Measurements from ENCODE around the gene KIFBP. TPM values are rescaled to one million over a fixed set of nuclear protein-coding genes. Genes with fewer than 3 reads are reported as not detected.

The KIFBP gene
- total RNA-seq, 1 donor from 2014 or later = 43.2 TPM

GRCh38 chr10:69052736-69053135, 64.1 kb downstream of the KIFBP start:
- no peak for TF ChIP-seq CTCF (IDR thresholded peaks at IDR 0.05)
- no peaks in the 10 kb centered on the region for H3K27me3 Mint-ChIP-seq (ENCODE audit: low read depth)
- H3K9me3 Mint-ChIP-seq (ENCODE audit: low read depth) = no peaks in the 10 kb centered on the region
- H3K4me1 Mint-ChIP-seq (ENCODE audit: low read depth) = no peaks in the 10 kb centered on the region
- H3K36me3 Mint-ChIP-seq (ENCODE audit: low read depth) = no peaks in the 10 kb centered on the region
- no peak overlapping the region for H3K27ac Mint-ChIP-seq (ENCODE audit: unreplicated experiment)
- no peak overlapping the region for H3K4me3 Mint-ChIP-seq (ENCODE audit: unreplicated experiment)
- DNase-seq (ENCODE audit: low spot score) = no peak

GRCh38 chr10:69055241-69055640, 66.6 kb downstream of the KIFBP start:
- H3K27ac Mint-ChIP-seq (ENCODE audit: unreplicated experiment) = no peak overlapping the region
- TF ChIP-seq CTCF (IDR thresholded peaks at IDR 0.05) = no peak
- no peak for DNase-seq (ENCODE audit: low spot score)
- H3K36me3 Mint-ChIP-seq (ENCODE audit: low read depth) = no peaks in the 10 kb centered on the region
- H3K4me1 Mint-ChIP-seq (ENCODE audit: low read depth) = no peaks in the 10 kb centered on the region
- H3K4me3 Mint-ChIP-seq (ENCODE audit: unreplicated experiment) = no peak overlapping the region
- H3K27me3 Mint-ChIP-seq (ENCODE audit: low read depth) = no peaks in the 10 kb centered on the region
- no peaks in the 10 kb centered on the region for H3K9me3 Mint-ChIP-seq (ENCODE audit: low read depth)

- Mint-ChIP-seq H3K9me3 (ENCODE audit: low read depth) (no peaks in the 10 kb centered on the region), H3K27me3 (ENCODE audit: low read depth) (no peaks in the 10 kb centered on the region), H3K36me3 (ENCODE audit: low read depth) (no peaks in the 10 kb centered on the region), H3K4me3 (ENCODE audit: unreplicated experiment) (no peak overlapping the region), H3K4me1 (ENCODE audit: low read depth) (peaks cover 4% of the 10 kb centered on the region), H3K27ac (ENCODE audit: unreplicated experiment) (no peak overlapping the region)
- DNase-seq (ENCODE audit: low spot score) = no peak
- TF ChIP-seq CTCF (IDR thresholded peaks at IDR 0.05) = no peak
These were observed 67.5 kb downstream of the KIFBP start for GRCh38 chr10:69056129-69056528.

GRCh38 chr10:69056536-69057260, 68.1 kb downstream of the KIFBP start:
- no peak for TF ChIP-seq CTCF (IDR thresholded peaks at IDR 0.05)
- Mint-ChIP-seq H3K27me3 (ENCODE audit: low read depth) (no peaks in the 10 kb centered on the region), H3K9me3 (ENCODE audit: low read depth) (no peaks in the 10 kb centered on the region), H3K4me3 (ENCODE audit: unreplicated experiment) (no peak overlapping the region), H3K36me3 (ENCODE audit: low read depth) (no peaks in the 10 kb centered on the region), H3K4me1 (ENCODE audit: low read depth) (peaks cover 10% of the 10 kb centered on the region), H3K27ac (ENCODE audit: unreplicated experiment) (no peak overlapping the region)
- no peak for DNase-seq (ENCODE audit: low spot score)

GRCh38 chr10:69057261-69057950, 68.8 kb downstream of the KIFBP start:
- no peak for TF ChIP-seq CTCF (IDR thresholded peaks at IDR 0.05)
- no peak for DNase-seq (ENCODE audit: low spot score)
- H3K4me3 Mint-ChIP-seq (ENCODE audit: unreplicated experiment) = no peak overlapping the region
- no peaks in the 10 kb centered on the region for H3K27me3 Mint-ChIP-seq (ENCODE audit: low read depth)
- peaks cover 17% of the 10 kb centered on the region for H3K4me1 Mint-ChIP-seq (ENCODE audit: low read depth)
- H3K36me3 Mint-ChIP-seq (ENCODE audit: low read depth) = no peaks in the 10 kb centered on the region
- no peak overlapping the region for H3K27ac Mint-ChIP-seq (ENCODE audit: unreplicated experiment)
- H3K9me3 Mint-ChIP-seq (ENCODE audit: low read depth) = no peaks in the 10 kb centered on the region
